C4-2B (cell line): Measurements from ENCODE around the gene ZNF521.

Source experiments
- H3K27ac ChIP-seq: fragments of 450-650 bp; 2 replicates; pipeline ENCODE4 v1.5.1; 2017
- ZFX ChIP-seq: fragments of 450-650 bp; IDR thresholded peaks from 2 replicates; pipeline ENCODE4 v1.6.1; 2017
- TF ChIP-seq, protein P1 (sequence below): fragments of 450-650 bp; conservative IDR thresholded peaks from 2 replicates; pipeline ENCODE4 v1.5.1; 2017; ENCODE audit warnings: mild to moderate bottlenecking

ZNF521 gene

DNA sequence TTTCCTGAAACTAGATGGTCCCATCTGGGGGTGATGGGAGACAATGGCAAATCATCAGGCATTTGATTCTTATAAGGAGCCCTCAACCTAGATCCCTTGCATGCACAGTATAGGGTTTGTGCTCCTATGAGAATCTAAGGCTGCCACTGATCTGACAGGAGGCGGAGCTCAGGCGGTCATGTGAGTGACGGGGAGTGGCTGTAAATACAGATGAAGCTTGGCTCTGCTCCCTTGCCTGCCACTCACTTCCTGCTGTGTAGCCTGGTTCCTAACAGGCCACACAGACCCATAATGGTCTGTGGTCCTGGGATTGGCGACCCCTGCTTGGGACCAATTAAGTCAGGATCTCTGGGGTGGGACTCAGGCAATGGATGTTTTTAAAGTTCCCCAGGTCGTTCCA is 293.4 kb downstream of the ZNF521 start:
- H3K27ac ChIP-seq, result no peak overlapping the region
- TF ChIP-seq, protein P1, sequence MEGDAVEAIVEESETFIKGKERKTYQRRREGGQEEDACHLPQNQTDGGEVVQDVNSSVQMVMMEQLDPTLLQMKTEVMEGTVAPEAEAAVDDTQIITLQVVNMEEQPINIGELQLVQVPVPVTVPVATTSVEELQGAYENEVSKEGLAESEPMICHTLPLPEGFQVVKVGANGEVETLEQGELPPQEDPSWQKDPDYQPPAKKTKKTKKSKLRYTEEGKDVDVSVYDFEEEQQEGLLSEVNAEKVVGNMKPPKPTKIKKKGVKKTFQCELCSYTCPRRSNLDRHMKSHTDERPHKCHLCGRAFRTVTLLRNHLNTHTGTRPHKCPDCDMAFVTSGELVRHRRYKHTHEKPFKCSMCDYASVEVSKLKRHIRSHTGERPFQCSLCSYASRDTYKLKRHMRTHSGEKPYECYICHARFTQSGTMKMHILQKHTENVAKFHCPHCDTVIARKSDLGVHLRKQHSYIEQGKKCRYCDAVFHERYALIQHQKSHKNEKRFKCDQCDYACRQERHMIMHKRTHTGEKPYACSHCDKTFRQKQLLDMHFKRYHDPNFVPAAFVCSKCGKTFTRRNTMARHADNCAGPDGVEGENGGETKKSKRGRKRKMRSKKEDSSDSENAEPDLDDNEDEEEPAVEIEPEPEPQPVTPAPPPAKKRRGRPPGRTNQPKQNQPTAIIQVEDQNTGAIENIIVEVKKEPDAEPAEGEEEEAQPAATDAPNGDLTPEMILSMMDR, result no peak
- no peak for TF ChIP-seq ZFX

DNA sequence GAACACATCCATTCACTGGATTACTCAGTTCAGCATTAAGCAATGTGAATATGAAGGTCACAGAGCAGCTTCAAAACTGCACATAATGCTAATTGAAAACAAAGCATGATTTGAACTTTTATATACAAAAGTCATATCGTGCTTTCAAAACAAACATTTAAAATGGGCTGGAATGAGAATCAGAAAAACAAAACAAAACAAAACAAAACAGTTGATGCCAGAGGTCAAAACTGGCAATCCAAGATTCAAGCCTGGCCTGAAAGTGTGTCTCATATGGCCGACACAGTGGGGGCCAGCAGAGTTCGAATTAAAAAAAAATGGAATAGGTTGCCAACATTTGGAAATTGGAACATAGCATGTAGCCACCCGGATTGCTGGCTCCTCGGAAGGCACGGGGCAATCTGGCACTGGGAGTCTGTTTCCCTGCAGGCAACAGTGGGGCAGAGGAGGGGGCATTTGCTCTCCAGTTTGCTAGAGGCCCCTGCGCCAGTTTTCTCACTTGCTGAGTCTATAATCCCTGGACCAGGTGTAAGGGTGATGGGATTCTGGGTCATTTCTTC is 294.4 kb downstream of the ZNF521 start:
- no peak overlapping the region for H3K27ac ChIP-seq
- no peak for TF ChIP-seq ZFX
- TF ChIP-seq, protein P1, result no peak

DNA sequence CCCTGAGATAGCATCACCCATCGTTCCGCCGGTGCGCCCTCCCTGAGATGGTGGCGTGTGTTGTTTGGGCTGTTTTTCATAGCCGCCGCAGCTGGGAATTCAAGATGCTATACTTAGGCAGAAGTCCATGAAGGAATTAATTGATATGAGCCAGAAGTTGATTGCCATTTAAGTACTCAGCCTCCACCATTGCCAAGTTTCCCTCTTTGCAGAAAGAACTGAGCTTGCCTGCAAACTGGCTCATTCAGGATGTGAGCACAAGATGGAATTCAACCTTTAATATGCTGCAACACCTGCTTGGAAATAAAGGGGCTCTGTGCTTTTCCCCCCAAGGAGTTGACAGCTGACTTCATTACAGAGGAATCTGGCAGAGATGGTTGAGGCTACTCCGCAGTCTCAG is 295.5 kb downstream of the ZNF521 start:
- no peak for TF ChIP-seq ZFX
- TF ChIP-seq, protein P1, result no peak
- H3K27ac ChIP-seq, result no peak overlapping the region

DNA sequence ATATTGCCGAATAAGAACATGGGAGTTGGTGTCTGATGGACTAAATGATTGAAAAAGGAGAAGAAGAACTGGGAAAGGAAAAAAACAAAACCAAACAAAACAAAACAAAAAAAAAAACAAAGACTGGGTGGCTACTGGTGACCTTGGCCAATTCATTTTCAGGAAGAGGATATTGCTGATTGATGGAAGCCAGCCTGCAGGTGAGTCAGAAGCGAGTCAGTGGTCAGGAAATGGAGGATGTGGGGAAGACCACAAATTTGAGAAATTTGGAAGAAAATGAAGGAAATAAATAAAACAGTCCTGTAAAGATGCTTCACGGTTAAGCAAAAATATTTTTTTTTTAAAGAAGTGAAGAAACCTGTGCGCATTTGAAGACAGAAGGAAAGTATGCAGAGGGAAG is 296.9 kb downstream of the ZNF521 start:
- TF ChIP-seq, protein P1, result no peak
- TF ChIP-seq ZFX, result no peak
- no peak overlapping the region for H3K27ac ChIP-seq

DNA sequence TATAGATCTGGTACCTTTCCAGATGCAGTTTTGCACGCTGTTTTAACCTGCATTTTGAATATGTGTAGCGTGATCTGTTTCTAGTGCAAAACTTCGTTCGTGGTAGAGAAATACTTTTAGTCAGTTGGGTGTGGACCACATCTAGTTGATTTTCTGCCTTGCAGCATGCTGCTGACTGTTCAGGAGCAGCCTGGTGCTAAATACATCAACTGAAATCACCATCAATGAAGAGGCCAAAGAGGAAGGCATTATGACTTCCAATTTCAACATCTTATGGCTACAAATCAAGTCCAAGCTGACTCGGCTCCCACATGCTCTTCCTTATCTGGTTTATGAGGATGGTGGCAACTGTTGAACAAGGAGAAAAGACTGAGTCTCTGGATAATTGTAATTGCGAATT is 298.5 kb downstream of the ZNF521 start:
- TF ChIP-seq, protein P1, result no peak
- TF ChIP-seq ZFX, result no peak

DNA sequence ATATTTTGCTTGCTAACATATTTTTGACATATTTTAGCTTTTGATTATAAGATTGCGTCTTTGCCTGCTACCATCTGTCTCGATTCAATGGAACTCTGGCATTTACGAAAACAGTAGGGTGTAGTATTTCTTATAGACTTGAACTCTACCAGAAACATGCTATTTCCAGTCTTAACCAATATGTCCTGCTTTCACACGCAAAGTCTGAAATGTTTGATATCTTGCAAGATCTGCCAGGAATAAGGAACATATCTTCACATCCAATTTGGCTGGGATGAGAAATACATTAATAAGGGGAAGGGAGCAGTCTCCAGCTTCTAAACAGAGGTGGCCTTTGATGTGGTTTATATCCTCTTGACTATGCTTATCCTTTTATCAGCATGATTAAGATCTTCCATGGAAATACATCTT is 299.4 kb downstream of the ZNF521 start:
- TF ChIP-seq, protein P1, result no peak
- no peak for TF ChIP-seq ZFX

More for the DNA sequence above, 298.5 kb downstream of the ZNF521 start:
- H3K27ac ChIP-seq, result no peak overlapping the region

DNA sequence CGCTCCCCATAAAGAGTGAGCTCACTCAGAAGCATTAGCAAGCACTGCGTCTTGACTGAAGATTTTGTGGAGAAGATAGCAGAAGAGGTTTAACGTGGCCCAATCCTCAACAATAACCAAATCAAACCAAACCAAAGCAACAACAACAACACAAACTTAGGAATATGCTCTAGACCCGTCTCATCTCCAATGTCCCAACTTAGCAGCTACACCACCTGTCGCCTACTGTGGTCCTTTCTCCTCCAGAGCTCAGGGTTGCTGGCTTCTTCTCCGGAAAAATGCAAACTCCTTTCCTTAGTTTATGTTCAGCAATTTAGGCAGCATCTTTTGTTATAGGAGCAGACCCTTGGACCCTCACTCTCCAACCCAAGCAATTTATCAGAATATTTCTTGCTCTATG is 301.4 kb downstream of the ZNF521 start:
- no peak overlapping the region for H3K27ac ChIP-seq
- TF ChIP-seq, protein P1, result no peak
- TF ChIP-seq ZFX, result no peak

More for the DNA sequence above, 299.4 kb downstream of the ZNF521 start:
- H3K27ac ChIP-seq, result no peak overlapping the region
